Suppressor macrophage (primary cell): Measurements from ENCODE around the gene RGPD8.
"Not testable (repeated sequence)": the region's sequence is repeated elsewhere in the genome, so short reads cannot be mapped to it uniquely, and the experiment has no call there.

Experiments
- DNase-seq, 4 experiments: peaks; one replicate each; pipeline ENCODE4 v3.0.0-alpha.2; 2020 to 2022
- total RNA-seq, 17 experiments: gene quantifications; one replicate each; lab custom pipeline; 2026; ENCODE audit warnings: mixed read lengths in 6 of 17, inconsistent platforms in 3 of 17; lab: John Stamatoyannopoulos, UW

The RGPD8 gene
- total RNA-seq, result 0.75 to 8.2 (median 3.8) reads per million in 17 experiments

GRCh38 chr2:112433480-112433879 is at the start of gene RGPD8:
Gene RGPD8, minus strand, starts transcription at chr2:112433645. Its CDS starts 192 bp downstream, at chr2:112433453.
- DNase-seq, result peak; percentile 93 to 96 (median 94)

GRCh38 chr2:112483042-112483473 is 49.6 kb upstream of the RGPD8 start:
- DNase-seq, result peak; percentile 13 to 47 (median 38)

DNA sequence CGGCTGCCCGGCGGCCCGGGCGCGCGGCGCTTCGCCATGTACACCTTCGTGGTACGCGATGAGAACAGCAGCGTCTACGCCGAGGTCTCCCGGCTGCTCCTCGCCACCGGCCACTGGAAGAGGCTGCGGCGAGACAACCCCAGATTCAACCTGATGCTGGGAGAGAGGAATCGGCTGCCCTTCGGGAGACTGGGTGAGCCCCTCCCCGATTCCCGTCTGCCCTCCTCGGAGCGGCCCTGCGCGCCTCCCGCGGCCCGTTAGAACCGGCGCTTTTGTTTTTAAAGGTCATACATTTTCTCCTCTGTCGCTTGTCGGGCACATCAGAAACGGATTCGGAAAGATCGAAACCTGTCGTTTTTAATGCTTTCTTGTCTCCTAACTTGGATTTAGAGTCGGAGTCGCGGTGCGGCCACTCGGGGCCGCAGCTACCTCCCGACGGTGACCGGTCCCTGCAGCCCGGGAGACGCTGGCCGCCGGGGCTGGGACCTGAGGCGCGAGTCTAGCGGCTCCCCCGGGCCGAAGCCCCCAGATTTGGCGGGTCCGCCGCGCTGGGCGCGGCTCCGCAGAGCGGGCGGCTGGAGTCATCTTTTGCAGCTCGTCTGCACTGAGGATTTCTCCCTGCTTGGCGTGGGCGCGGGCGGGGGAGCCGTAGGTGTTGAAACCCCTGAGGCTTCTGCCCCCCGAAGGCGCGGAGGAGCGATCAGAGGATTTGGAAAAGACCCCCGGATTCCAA is 49.0 kb upstream of the RGPD8 start:
- peak; percentile 7 to 52 (median 30) for DNase-seq

DNA sequence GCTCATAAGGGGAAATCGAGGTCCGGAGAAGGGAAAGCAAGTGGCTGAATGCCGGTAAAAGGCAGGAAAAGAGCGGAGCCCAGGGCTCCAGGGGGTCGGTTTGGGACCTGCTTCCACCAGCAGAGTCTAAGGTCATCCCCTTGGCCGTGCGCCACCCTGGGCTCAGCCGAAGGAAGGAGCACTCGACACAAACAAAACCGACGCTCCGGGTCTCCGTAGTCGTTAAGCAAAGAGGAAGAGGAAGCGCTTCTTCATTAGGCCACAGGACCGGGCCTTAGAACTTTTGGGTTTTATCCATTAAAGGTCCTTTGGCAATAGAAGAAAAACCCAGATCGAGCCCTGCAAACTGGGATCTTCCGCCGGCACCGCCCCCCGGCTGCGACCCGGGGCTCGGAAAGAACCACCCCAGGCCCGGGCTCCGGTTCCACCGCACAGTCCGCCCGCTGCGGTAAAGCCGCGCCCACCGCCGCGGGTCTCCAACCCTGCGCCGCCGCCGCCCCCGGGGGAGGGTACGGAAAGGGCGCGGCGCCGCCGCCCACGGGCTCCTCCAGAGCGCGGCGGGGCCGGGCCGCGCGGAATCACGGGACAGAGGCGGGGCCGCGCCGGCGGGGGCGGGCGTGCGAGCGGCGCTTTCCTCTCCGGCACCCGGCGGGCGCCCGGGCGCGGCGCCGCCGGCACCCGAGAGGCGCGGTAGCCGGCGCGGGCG is 48.2 kb upstream of the RGPD8 start, which contains the start of gene TTL:
Gene TTL (plus strand): TSS at position 629 of the 706 bp plus-strand sequence. CDS start 189 bp downstream, outside the sequence.
- DNase-seq, result peak; percentile 89 to 97 (median 94)

GRCh38 chr2:112481050-112481527 is 47.6 kb upstream of the RGPD8 start:
- peak; percentile 77 to 91 (median 84) for DNase-seq

- no peak for DNase-seq
These were observed 47.1 kb upstream of the RGPD8 start for GRCh38 chr2:112480530-112481049.

DNA sequence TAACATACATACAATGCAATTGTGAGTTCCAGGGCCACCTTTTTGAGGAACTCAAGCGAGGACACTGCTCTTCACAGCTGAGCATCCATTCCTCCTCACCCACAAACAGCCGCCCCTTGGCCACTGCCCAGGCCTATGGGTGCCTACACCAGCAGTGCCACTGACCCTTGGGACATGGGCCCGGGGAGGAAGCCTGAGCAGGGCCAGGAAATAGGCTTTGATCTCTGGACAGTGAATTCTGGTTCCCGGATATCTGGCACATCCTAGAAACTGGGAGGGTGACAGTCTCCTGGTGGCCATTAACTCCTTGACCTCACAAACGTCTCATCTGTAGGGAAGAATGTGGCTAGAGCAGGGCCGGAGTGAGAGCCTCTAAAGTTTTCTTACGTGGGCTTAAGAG is 43.0 kb upstream of the RGPD8 start:
- DNase-seq, result no peak

DNA sequence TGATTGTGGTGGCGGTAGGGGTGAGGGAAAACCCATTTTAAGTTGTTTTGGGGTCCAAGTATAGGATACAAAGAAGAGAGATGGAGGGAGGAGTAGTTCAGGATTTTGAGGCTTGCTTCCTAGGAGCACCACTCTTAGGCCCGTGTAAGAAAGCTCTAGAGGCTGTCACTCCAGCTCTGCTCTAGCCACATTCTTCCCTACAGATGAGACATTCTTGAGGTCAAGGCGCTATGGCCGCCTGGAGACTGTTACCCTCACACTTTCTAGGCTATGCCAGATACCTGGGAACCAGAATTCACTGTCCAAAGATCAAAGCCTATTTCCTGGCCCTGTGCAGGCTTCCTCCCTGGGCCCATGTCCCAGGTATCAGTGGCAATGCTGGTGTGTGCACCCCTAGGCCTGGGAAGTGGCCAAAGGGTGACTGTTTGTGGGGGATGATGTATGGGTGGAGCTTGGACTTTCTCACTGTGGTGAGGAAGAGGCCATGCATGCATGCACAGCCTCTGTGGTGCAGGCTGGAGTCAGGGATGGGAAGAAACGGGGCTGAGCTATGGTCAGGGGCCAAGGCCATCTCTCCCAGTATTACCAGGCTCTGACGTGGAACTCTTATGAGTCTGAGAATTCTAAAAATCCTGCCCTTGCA is 41.5 kb upstream of the RGPD8 start:
- no peak for DNase-seq

DNA sequence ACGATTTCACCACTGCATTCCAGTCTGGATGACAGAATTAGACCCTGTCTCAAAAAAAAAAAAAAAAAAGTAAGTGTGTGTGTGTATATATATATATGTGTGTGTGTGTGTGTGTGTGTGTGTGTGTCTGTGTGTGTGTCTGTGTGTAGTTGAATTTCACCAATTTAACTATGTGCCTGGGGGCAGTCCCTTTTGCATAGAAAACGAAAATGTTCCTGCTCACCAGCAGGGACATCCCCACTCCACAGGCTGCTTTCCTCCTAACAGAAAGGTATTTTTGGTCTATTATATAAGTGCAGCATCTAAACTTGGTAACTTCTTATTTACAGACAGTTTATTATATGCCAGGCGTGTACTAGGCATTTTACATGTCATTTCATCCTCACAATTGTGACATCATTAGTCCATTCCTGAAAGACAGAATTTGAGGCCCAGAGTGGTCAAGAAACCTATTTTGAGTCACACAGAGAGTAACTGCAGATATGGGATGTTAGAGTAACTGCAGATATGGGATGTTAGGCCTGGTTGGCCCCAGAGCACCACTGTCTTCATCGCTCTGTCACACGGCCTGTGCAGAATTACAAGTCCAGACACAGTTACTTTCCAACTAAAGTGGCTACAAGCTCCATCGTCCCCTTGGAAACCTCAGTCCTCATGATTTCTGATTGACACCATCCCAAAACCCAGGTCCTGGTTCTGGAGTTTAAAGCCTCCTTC is 39.3 kb upstream of the RGPD8 start:
- DNase-seq, result no peak

GRCh38 chr2:112465382-112465781 is 31.9 kb upstream of the RGPD8 start:
- peak in 2 of 4 experiments; percentile 9 for DNase-seq

DNA sequence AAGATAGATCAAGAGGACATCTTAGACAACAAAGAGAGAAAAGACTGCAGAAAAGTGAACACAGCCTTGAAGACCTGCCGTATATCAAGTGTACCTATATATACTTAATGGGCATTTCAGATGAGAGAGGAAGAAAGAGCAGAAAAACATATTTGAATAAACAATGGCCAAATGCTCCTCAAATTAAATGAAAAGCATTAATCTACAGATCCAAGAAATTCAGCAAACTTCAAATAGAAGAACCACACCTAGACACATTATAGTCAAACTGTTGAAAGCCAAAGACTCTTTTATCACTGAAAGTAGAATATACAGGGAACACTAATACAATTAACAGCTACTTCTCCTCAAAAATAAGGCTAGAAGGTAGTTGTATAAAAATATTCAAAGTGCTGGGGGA is 29.8 kb upstream of the RGPD8 start:
- DNase-seq, result no peak

GRCh38 chr2:112462178-112462577 is 28.7 kb upstream of the RGPD8 start:
- DNase-seq, result no peak

DNA sequence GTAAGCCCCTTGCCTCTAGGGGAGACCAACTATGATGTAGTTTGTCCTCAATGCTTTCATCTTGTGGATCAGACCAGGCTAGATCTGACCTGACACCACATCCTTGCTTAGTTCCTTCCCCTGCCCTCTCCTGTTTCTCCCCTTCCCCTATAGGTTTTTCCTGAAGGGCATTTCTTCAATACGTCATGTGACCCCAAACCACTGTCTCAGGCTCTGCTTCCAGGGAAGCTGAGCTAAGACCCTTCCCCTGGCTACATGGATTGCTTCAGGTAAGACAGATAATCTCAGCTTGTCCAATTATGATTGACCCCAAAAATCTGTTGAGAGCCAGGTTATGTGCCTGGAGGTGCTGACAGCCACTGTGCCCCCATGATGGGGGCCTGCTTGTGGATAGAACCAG is 25.9 kb upstream of the RGPD8 start:
- no peak for DNase-seq

DNA sequence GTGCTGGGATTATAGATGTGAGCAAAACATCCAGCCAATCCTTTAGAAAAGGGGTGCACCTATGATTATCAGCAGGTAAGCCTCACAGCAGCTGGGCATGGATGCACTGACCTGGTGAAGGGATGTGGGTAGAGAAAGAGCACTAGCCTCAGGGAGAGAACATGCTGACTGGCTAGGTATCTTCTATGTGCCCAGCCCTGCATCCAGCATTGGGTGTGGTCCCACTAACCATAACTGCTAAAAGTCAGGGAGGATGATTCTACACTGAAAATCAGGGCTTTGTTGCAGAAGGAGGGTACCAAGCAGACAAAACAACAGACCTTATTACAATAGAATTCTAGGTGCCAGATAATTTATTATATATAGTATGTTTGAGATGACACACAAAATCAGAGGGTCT is 21.1 kb upstream of the RGPD8 start:
- no peak for DNase-seq

- no peak for DNase-seq
These were observed 17.9 kb upstream of the RGPD8 start for GRCh38 chr2:112451317-112451716.

GRCh38 chr2:112449854-112450253 is 16.4 kb upstream of the RGPD8 start:
- no peak for DNase-seq

DNA sequence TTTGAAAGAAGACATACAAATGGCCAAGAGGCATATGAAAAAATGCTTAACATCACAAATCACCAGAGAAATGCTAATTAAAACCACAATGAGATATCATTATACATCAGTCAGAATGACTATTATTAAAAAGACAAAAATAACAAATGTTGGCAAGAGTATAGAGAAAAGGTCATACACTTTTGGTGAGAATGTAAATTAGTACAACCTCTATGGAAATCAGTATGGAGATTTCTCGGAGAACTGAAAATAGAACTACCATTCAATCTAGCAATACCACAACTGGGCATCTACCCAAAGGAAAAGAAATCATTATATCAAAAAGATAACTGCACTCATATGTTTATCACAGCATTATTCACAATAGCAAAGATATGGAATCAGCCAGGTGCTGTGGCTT is 10.8 kb upstream of the RGPD8 start:
- not testable (repeated sequence) for DNase-seq

DNA sequence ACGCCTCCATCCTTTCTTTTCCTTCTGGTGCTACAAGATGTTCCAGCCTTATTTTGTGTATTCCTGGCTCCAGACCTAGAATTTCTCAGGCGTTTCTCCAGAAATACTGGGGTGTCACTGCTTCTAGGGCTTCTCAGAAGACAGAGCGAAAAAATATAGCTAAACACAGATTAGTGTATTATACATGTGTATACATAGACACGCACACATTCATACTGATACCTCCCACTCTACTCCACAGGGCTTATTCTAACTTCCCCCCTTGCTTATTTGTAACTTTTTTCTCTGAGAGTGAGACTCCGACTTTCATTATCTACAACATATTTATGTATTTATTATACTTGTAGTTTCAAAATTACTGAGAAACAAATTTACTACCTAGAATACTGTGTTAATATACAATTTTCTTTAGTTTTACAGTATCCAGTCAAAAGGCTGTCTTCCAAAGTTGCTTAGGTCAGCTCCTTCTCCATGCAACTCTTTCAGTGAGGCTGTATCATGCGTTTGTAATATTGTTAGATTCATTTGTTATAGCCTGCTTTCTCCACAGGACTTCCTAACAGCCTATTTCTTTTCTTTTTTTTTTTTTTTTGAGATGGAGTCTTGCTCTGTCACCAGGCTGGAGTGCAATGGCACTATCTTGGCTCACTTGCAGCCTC is 5.3 kb upstream of the RGPD8 start:
- DNase-seq, result not testable (repeated sequence)

GRCh38 chr2:112437405-112437831 is 4.0 kb upstream of the RGPD8 start:
- DNase-seq, result not testable (repeated sequence)

- DNase-seq, result not testable (repeated sequence)
These were observed 3.5 kb upstream of the RGPD8 start for GRCh38 chr2:112436993-112437392.

DNA sequence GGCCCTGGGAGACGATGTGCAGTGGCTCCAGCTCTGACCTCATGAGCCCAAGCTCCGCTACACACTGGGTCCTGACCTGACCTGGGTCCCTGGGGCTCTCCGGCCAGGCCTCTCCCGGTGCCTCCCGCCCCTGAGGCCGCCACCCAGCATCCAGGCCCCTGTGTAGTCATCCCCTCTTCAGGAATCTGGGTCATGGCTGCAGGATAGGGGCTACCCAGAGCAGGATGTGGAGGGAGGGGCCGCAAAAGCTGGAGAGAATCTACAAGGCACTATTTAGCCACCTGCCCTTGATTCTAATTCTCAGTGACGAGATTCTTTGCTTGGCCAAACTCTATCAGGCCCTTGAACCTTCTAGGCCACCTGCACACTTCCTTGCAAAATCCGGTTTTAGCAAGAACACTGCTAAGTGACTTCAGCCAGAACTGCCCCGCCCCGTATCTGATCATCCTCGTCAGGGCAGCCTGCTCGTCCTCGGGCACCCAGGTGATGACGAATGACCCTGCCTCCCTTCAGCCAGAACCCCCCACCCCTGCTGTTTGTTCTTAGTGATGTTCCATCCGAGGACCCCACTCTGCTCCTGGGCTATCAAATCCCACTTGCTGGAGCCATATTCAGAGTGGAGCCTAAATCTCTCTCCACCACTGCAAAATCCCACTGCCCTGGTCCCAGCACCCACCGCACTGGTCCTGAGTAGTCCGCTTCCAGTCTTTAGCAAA is 2.4 kb upstream of the RGPD8 start:
- DNase-seq, result not testable (repeated sequence)
